Esophagus muscularis mucosa (tissue), 3 donors: Measurements from ENCODE around the gene OGFRL1.

Experiments
- POLR2A ChIP-seq: fragments of 450-650 bp; IDR thresholded peaks from one replicate; pipeline ENCODE4 v1.6.1; 2017; ENCODE audit warnings: antibody characterized with exemption, moderate library complexity, mild to moderate bottlenecking, low read depth
- TF ChIP-seq, protein P1 (sequence below), 3 experiments: fragments of 200-600 bp in 2 of 3; fragments of 450-650 bp in 1 of 3; sonication (generic) in 2 of 3; IDR thresholded peaks; one replicate each; pipeline ENCODE4 v1.5.1; 2017 to 2019; ENCODE audit warnings: antibody characterized with exemption in 3 of 3, mild to moderate bottlenecking in 2 of 3, moderate library complexity in 1 of 3

DNA sequence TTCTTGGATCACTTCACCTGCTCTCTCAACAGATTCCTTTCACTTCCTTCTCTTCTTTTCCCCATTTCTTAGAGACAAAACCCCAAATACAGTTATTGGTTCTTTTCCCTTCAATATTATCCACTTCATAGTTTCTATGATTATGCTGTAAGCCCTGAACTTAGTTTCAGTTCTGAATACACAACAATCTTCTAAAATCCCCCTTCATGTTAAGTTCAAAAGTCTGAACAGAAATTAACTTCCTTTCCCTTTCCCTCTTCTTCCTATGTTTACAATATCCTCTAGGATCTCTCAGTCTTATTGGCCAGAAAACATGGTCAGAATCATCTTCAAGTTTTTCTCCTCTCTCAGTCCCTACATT, 57.7 kb downstream of the OGFRL1 start:
- TF ChIP-seq POLR2A, result no peak
- TF ChIP-seq, protein P1, sequence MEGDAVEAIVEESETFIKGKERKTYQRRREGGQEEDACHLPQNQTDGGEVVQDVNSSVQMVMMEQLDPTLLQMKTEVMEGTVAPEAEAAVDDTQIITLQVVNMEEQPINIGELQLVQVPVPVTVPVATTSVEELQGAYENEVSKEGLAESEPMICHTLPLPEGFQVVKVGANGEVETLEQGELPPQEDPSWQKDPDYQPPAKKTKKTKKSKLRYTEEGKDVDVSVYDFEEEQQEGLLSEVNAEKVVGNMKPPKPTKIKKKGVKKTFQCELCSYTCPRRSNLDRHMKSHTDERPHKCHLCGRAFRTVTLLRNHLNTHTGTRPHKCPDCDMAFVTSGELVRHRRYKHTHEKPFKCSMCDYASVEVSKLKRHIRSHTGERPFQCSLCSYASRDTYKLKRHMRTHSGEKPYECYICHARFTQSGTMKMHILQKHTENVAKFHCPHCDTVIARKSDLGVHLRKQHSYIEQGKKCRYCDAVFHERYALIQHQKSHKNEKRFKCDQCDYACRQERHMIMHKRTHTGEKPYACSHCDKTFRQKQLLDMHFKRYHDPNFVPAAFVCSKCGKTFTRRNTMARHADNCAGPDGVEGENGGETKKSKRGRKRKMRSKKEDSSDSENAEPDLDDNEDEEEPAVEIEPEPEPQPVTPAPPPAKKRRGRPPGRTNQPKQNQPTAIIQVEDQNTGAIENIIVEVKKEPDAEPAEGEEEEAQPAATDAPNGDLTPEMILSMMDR (IDR thresholded peaks at IDR 0.05), result no peak
